Skeletal muscle tissue (tissue), 4 donors: Measurements from ENCODE around the gene BEX3. TPM values are rescaled to one million over a fixed set of nuclear protein-coding genes. Genes with fewer than 3 reads are reported as not detected.
"Not testable (repeated sequence)": the region's sequence is repeated elsewhere in the genome, so short reads cannot be mapped to it uniquely, and the experiment has no call there.

Source experiments
- H3K27ac ChIP-seq: one replicate; pipeline ENCODE4 v1.7.0; 2013; ENCODE audit warnings: mild to moderate bottlenecking, low read depth, low read length, inconsistent platforms
- H3K27me3 ChIP-seq, 3 donors: one replicate each; pipeline ENCODE4 v1.7.0; 2013; ENCODE audit warnings: low read length in 3 of 3; ENCODE audit not compliant: control insufficient read depth in 3 of 3, insufficient read depth in 3 of 3
- H3K36me3 ChIP-seq, 3 donors: one replicate each; pipeline ENCODE4 v1.7.0; 2013; ENCODE audit warnings: low read length in 3 of 3; ENCODE audit not compliant: control insufficient read depth in 3 of 3, insufficient read depth in 3 of 3
- H3K4me1 ChIP-seq, 3 donors: one replicate each; pipeline ENCODE4 v1.7.0; 2013; ENCODE audit warnings: low read length in 3 of 3, mild to moderate bottlenecking in 3 of 3; ENCODE audit not compliant: control insufficient read depth in 3 of 3, insufficient read depth in 3 of 3
- H3K4me3 ChIP-seq, 3 donors: one replicate each; pipeline ENCODE4 v1.7.0; 2013; ENCODE audit warnings: low read length in 3 of 3
- H3K9ac ChIP-seq, 3 donors: one replicate each; pipeline ENCODE4 v1.7.0; 2013; ENCODE audit warnings: low read length in 3 of 3, mild to moderate bottlenecking in 3 of 3, moderate library complexity in 2 of 3, low read depth in 1 of 3
- H3K9me3 ChIP-seq, 3 donors: one replicate each; pipeline ENCODE4 v1.7.0; 2013; ENCODE audit warnings: low read length in 3 of 3; ENCODE audit not compliant: control insufficient read depth in 3 of 3
- total RNA-seq: library from RNA; depleted of rRNA; stranded (reverse); fragments of >200 nt; gene quantifications from one replicate; pipeline ENCODE4 v1.2.3, GENCODE V29; 2014
- donor health status: Osteomylitis.

BEX3 gene
- total RNA-seq, 1 donor from 2014 or later: 110 TPM

GRCh38 chrX:103398421-103398864 lies 22.1 kb downstream of the BEX3 start:
- H3K4me3 ChIP-seq: no peak overlapping the region
- H3K9me3 ChIP-seq: no peaks in the 10 kb centered on the region
- H3K9ac ChIP-seq: no peak overlapping the region
- H3K27me3 ChIP-seq: peaks cover 0 to 2% (median 0%) of the 10 kb centered on the region in 3 donors
- H3K36me3 ChIP-seq: no peaks in the 10 kb centered on the region
- no peaks in the 10 kb centered on the region for H3K4me1 ChIP-seq
- no peak overlapping the region for H3K27ac ChIP-seq

- Histone ChIP-seq H3K27ac (no peak overlapping the region), H3K4me3 (no peak overlapping the region), H3K27me3 (peaks cover 0 to 2% (median 0%) of the 10 kb centered on the region in 3 donors), H3K9ac (no peak overlapping the region), H3K4me1 (no peaks in the 10 kb centered on the region), H3K9me3 (no peaks in the 10 kb centered on the region), H3K36me3 (no peaks in the 10 kb centered on the region)
Measured at GRCh38 chrX:103399744-103400143, 23.4 kb downstream of the BEX3 start.

- Histone ChIP-seq H3K4me1 (no peaks in the 10 kb centered on the region), H3K4me3 (no peak overlapping the region), H3K36me3 (no peaks in the 10 kb centered on the region), H3K9me3 (no peaks in the 10 kb centered on the region), H3K27ac (no peak overlapping the region), H3K9ac (no peak overlapping the region), H3K27me3 (peaks cover 0 to 2% (median 0%) of the 10 kb centered on the region in 3 donors)
Measured at GRCh38 chrX:103400931-103401330, 24.6 kb downstream of the BEX3 start.

GRCh38 chrX:103404231-103405008 lies 28.1 kb downstream of the BEX3 start:
- H3K27me3 ChIP-seq: no peaks in the 10 kb centered on the region
- H3K27ac ChIP-seq: no peak overlapping the region
- no peaks in the 10 kb centered on the region for H3K4me1 ChIP-seq
- H3K4me3 ChIP-seq: peak overlapping the region; percentile 46 to 59 (median 56)
- H3K36me3 ChIP-seq: no peaks in the 10 kb centered on the region
- H3K9me3 ChIP-seq: no peaks in the 10 kb centered on the region
- peak overlapping the region in 2 of 3 donors; percentile 20 to 40 for H3K9ac ChIP-seq

- H3K27ac ChIP-seq: no peak overlapping the region
- no peaks in the 10 kb centered on the region for H3K36me3 ChIP-seq
- peak overlapping the region in 1 of 3 donors; percentile 40 for H3K9ac ChIP-seq
- no peaks in the 10 kb centered on the region for H3K9me3 ChIP-seq
- H3K27me3 ChIP-seq: no peaks in the 10 kb centered on the region
- peak overlapping the region; percentile 46 to 59 (median 56) for H3K4me3 ChIP-seq
- no peaks in the 10 kb centered on the region for H3K4me1 ChIP-seq
Measured at GRCh38 chrX:103405009-103405333, 28.6 kb downstream of the BEX3 start.

GRCh38 chrX:103406256-103406655 lies 29.9 kb downstream of the BEX3 start:
- Histone ChIP-seq H3K27me3 (no peaks in the 10 kb centered on the region), H3K4me1 (no peaks in the 10 kb centered on the region), H3K36me3 (no peaks in the 10 kb centered on the region), H3K27ac (no peak overlapping the region), H3K4me3 (no peak overlapping the region), H3K9me3 (no peaks in the 10 kb centered on the region), H3K9ac (no peak overlapping the region)

- no peaks in the 10 kb centered on the region for H3K4me1 ChIP-seq
- H3K9ac ChIP-seq: no peak overlapping the region
- H3K27ac ChIP-seq: no peak overlapping the region
- H3K9me3 ChIP-seq: no peaks in the 10 kb centered on the region
- H3K36me3 ChIP-seq: no peaks in the 10 kb centered on the region
- H3K27me3 ChIP-seq: no peaks in the 10 kb centered on the region
- H3K4me3 ChIP-seq: no peak overlapping the region
Measured at GRCh38 chrX:103407776-103408175, 31.4 kb downstream of the BEX3 start.

- not testable (repeated sequence) for H3K9me3 ChIP-seq, H3K27ac ChIP-seq, H3K4me3 ChIP-seq, H3K36me3 ChIP-seq, H3K9ac ChIP-seq, H3K4me1 ChIP-seq, H3K27me3 ChIP-seq
Measured at GRCh38 chrX:103411721-103412120, 35.4 kb downstream of the BEX3 start.

- no peaks in the 10 kb centered on the region for H3K36me3 ChIP-seq
- no peak overlapping the region for H3K4me3 ChIP-seq
- no peak overlapping the region for H3K9ac ChIP-seq
- H3K27me3 ChIP-seq: peaks cover 0 to 8% (median 0%) of the 10 kb centered on the region in 3 donors
- no peaks in the 10 kb centered on the region for H3K9me3 ChIP-seq
- no peak overlapping the region for H3K27ac ChIP-seq
- H3K4me1 ChIP-seq: no peaks in the 10 kb centered on the region
Measured at GRCh38 chrX:103413705-103414387, 37.5 kb downstream of the BEX3 start.

GRCh38 chrX:103414561-103414960 lies 38.2 kb downstream of the BEX3 start:
- Histone ChIP-seq H3K27ac (no peak overlapping the region), H3K27me3 (peaks cover 0 to 8% (median 0%) of the 10 kb centered on the region in 3 donors), H3K9ac (no peak overlapping the region), H3K36me3 (no peaks in the 10 kb centered on the region), H3K4me3 (no peak overlapping the region), H3K4me1 (no peaks in the 10 kb centered on the region), H3K9me3 (no peaks in the 10 kb centered on the region)
